H1 (cell line): ENCODE measurements around the gene SCG2. TPM values are rescaled to one million over a fixed set of nuclear protein-coding genes. Genes with fewer than 3 reads are reported as not detected.

Experiments used
- CTCF ChIA-PET: fragments of 300-600 bp; sonication (Branson Sonifier 250); formaldehyde crosslinking; loops from one replicate; lab custom pipeline; 2021; ENCODE audit not compliant: partially characterized antibody; lab: Charles Lee
- POLR2A ChIA-PET: fragments of 300-600 bp; sonication (Branson Sonifier 250); formaldehyde crosslinking; loops from one replicate; lab custom pipeline; 2021; ENCODE audit warnings: inconsistent platforms; ENCODE audit not compliant: partially characterized antibody; lab: Charles Lee
- DNase-seq, 2 experiments: peaks; one replicate each; pipeline versions ENCODE4 v3.0.0 to v3.0.0-alpha.2; 2010 to 2022; ENCODE audit warnings: low spot score in 2 of 2, low read depth in 1 of 2, mixed read lengths in 1 of 2
- FAIRE-seq: peaks from 2 replicates; lab custom pipeline; 2011; peaks lifted over from hg19 to GRCh38; lab: Jason Lieb, UNC
- H2AFZ ChIP-seq: 2 replicates; pipeline ENCODE4 v1.8.1; 2012; ENCODE audit warnings: low read length, inconsistent platforms
- H2AK5ac ChIP-seq: 2 replicates; pipeline ENCODE4 v1.6.1; 2013; ENCODE audit warnings: low read depth, low read length
- H2BK120ac ChIP-seq: replicated peaks from 2 replicates; pipeline ENCODE3; 2013; ENCODE audit warnings: low read depth, low read length, inconsistent platforms
- H2BK12ac ChIP-seq: 2 replicates; pipeline ENCODE4 v1.6.1; 2013; ENCODE audit warnings: low read depth, low read length
- H2BK15ac ChIP-seq: 2 replicates; pipeline ENCODE4 v1.6.1; 2013; ENCODE audit warnings: low read length
- H2BK20ac ChIP-seq: 2 replicates; pipeline ENCODE4 v1.6.1; 2013; ENCODE audit warnings: low read length
- H2BK5ac ChIP-seq: 2 replicates; pipeline ENCODE4 v1.6.1; 2013; ENCODE audit warnings: low read depth, low read length
- H3K14ac ChIP-seq: 2 replicates; pipeline ENCODE4 v1.6.1; 2013; ENCODE audit warnings: inconsistent platforms; ENCODE audit not compliant: insufficient read length
- H3K18ac ChIP-seq: 2 replicates; pipeline ENCODE4 v1.6.1; 2013; ENCODE audit warnings: low read length; ENCODE audit errors: extremely low read depth
- H3K23ac ChIP-seq: 2 replicates; pipeline ENCODE4 v1.6.1; 2013; ENCODE audit warnings: inconsistent platforms; ENCODE audit not compliant: insufficient read length
- H3K23me2 ChIP-seq: 2 replicates; pipeline ENCODE4 v1.6.1; 2013; ENCODE audit warnings: low read depth, low read length
- H3K27ac ChIP-seq: 2 replicates; pipeline ENCODE4 v1.6.1; 2011; ENCODE audit warnings: low read depth, low read length, inconsistent platforms
- H3K27me3 ChIP-seq, 4 experiments: replicated peaks in 1 of 4; 1 replicate in 1 of 4; 2 replicates in 3 of 4; pipeline versions ENCODE4 v1.6.1 to v1.8.1; 2011 to 2013; ENCODE audit warnings: low read length in 3 of 4, mild to moderate bottlenecking in 3 of 4, inconsistent platforms in 2 of 4, mixed read lengths in 2 of 4, moderate library complexity in 1 of 4; ENCODE audit not compliant: control insufficient read depth in 3 of 4, insufficient read depth in 3 of 4; ENCODE audit errors: extremely low read depth in 1 of 4
- H3K36me3 ChIP-seq, 4 experiments: 2 replicates each; pipeline versions ENCODE4 v1.6.1 to v1.8.1; 2011 to 2013; ENCODE audit warnings: mild to moderate bottlenecking in 4 of 4, low read length in 3 of 4, moderate library complexity in 2 of 4, control low read depth in 1 of 4, inconsistent platforms in 1 of 4; ENCODE audit not compliant: insufficient read depth in 4 of 4, control insufficient read depth in 2 of 4
- H3K4ac ChIP-seq: replicated peaks from 2 replicates; pipeline ENCODE3; 2013; ENCODE audit warnings: low read length, low read depth, mixed read lengths, inconsistent platforms; ENCODE audit not compliant: insufficient read length
- H3K4me1 ChIP-seq, 4 experiments: replicated peaks in 1 of 4; 1 replicate in 1 of 4; 2 replicates in 3 of 4; pipeline versions ENCODE4 v1.6.1 to v1.8.1; 2011 to 2013; ENCODE audit warnings: low read length in 3 of 4, inconsistent platforms in 2 of 4, mixed read lengths in 1 of 4; ENCODE audit not compliant: insufficient read depth in 4 of 4, control insufficient read depth in 3 of 4
- H3K4me2 ChIP-seq, 2 experiments: 2 replicates each; pipeline versions ENCODE4 v1.6.1 to v1.8.1; 2011 to 2013; ENCODE audit warnings: low read depth in 2 of 2, low read length in 2 of 2, control low read depth in 1 of 2, inconsistent platforms in 1 of 2, mild to moderate bottlenecking in 1 of 2; ENCODE audit not compliant: insufficient read depth in 1 of 2
- H3K4me3 ChIP-seq, 4 experiments: fragments of 200-600, 300-600 bp in 1 of 4; sonication (generic), shearing (Covaris generic), sonication (Bioruptor Twin) in 1 of 4; 2 replicates each; pipeline versions ENCODE4 v1.5.1 to v1.8.1; 2011 to 2016; ENCODE audit warnings: low read length in 4 of 4, low read depth in 3 of 4, control low read depth in 2 of 4, inconsistent platforms in 2 of 4, mild to moderate bottlenecking in 2 of 4, mixed read lengths in 1 of 4, moderate library complexity in 1 of 4; ENCODE audit not compliant: insufficient read depth in 2 of 4; ENCODE audit errors: extremely low read depth in 1 of 4
- H3K56ac ChIP-seq: replicated peaks from 2 replicates; pipeline ENCODE3; 2013; ENCODE audit warnings: low read depth, mild to moderate bottlenecking, mixed read lengths, low read length, inconsistent platforms; ENCODE audit not compliant: insufficient read length
- H3K79me1 ChIP-seq: 2 replicates; pipeline ENCODE4 v1.6.1; 2013; ENCODE audit warnings: low read depth, low read length, control low read depth
- H3K79me2 ChIP-seq, 2 experiments: 2 replicates each; pipeline versions ENCODE4 v1.6.1 to v1.8.1; 2012 to 2013; ENCODE audit warnings: low read length in 2 of 2, mild to moderate bottlenecking in 2 of 2, inconsistent platforms in 1 of 2; ENCODE audit not compliant: insufficient read depth in 2 of 2, control insufficient read depth in 1 of 2
- H3K9ac ChIP-seq, 4 experiments: replicated peaks in 1 of 4; 1 replicate in 1 of 4; 2 replicates in 3 of 4; pipeline versions ENCODE4 v1.6.1 to v1.8.1; 2011 to 2013; ENCODE audit warnings: low read depth in 3 of 4, low read length in 3 of 4, control low read depth in 2 of 4, mild to moderate bottlenecking in 2 of 4, moderate library complexity in 2 of 4, inconsistent platforms in 1 of 4; ENCODE audit errors: extremely low read depth in 1 of 4
- H3K9me3 ChIP-seq, 2 experiments: 2 replicates each; pipeline versions ENCODE4 v1.6.1 to v1.8.1; 2012 to 2013; ENCODE audit warnings: mild to moderate bottlenecking in 2 of 2, moderate library complexity in 2 of 2, control low read depth in 1 of 2, inconsistent platforms in 1 of 2, low read depth in 1 of 2, low read length in 1 of 2, mixed read lengths in 1 of 2; ENCODE audit not compliant: insufficient read depth in 2 of 2
- H4K20me1 ChIP-seq, 2 experiments: replicated peaks in 1 of 2; 2 replicates each; pipeline versions ENCODE3 to v1.8.1; 2011 to 2013; ENCODE audit warnings: inconsistent platforms in 2 of 2, low read length in 2 of 2, mild to moderate bottlenecking in 1 of 2; ENCODE audit not compliant: insufficient read depth in 2 of 2, control insufficient read depth in 1 of 2
- H4K5ac ChIP-seq: 2 replicates; pipeline ENCODE4 v1.6.1; 2013; ENCODE audit warnings: low read length, low read depth, mixed read lengths, inconsistent platforms; ENCODE audit not compliant: insufficient read length
- H4K8ac ChIP-seq: 2 replicates; pipeline ENCODE4 v1.8.0; 2013; ENCODE audit warnings: mild to moderate bottlenecking, moderate library complexity, low read length, inconsistent platforms; ENCODE audit not compliant: insufficient read depth; ENCODE audit errors: extremely low read depth
- H4K91ac ChIP-seq: replicated peaks from 2 replicates; pipeline ENCODE3; 2013; ENCODE audit warnings: low read length, mixed read lengths, inconsistent platforms; ENCODE audit not compliant: insufficient read length
- CEBPB ChIP-seq: IDR thresholded peaks from 2 replicates; pipeline ENCODE4 v1.6.1; 2012; ENCODE audit warnings: low read depth, low read length
- CREB1 ChIP-seq: IDR thresholded peaks from 2 replicates; pipeline ENCODE4 v1.6.1; 2012; ENCODE audit warnings: inconsistent platforms
- CTBP2 ChIP-seq: IDR thresholded peaks from 2 replicates; pipeline ENCODE4 v1.7.0; 2011; ENCODE audit warnings: borderline replicate concordance, mild to moderate bottlenecking, moderate library complexity, mixed read lengths, low read length; ENCODE audit not compliant: insufficient read depth, insufficient read length
- CTCF ChIP-seq, 3 experiments: IDR thresholded peaks; 1 replicate in 2 of 3; 2 replicates in 1 of 3; pipeline versions ENCODE4 v1.5.1 to v1.6.1; 2011; ENCODE audit warnings: low read length in 3 of 3, mild to moderate bottlenecking in 3 of 3, inconsistent platforms in 2 of 3, low read depth in 1 of 3, moderate library complexity in 1 of 3; ENCODE audit not compliant: insufficient read depth in 1 of 3; ENCODE audit errors: control extremely low read depth in 1 of 3
- EGR1 ChIP-seq: IDR thresholded peaks from 2 replicates; pipeline ENCODE4 v1.6.1; 2011; ENCODE audit warnings: low read depth, low read length, borderline replicate concordance
- EZH2 ChIP-seq: fragments of 200-600 bp; sonication (generic); IDR thresholded peaks from 2 replicates; pipeline ENCODE4 v1.7.1; 2012; ENCODE audit warnings: low read depth, mild to moderate bottlenecking, moderate library complexity, low read length, inconsistent platforms; ENCODE audit not compliant: severe bottlenecking
- MAFK ChIP-seq: IDR thresholded peaks from 2 replicates; pipeline ENCODE4 v1.6.1; 2012; ENCODE audit warnings: low read depth, mild to moderate bottlenecking, improper control_type of control experiment, low read length
- NRF1 ChIP-seq: IDR thresholded peaks from 2 replicates; pipeline ENCODE4 v1.6.1; 2011; ENCODE audit warnings: mild to moderate bottlenecking, low read depth, low read length, improper control_type of control experiment
- PHF8 ChIP-seq: fragments of 200-600 bp; sonication (generic); conservative IDR thresholded peaks from 2 replicates; pipeline ENCODE4 v1.7.1; 2012; ENCODE audit warnings: low read depth, mild to moderate bottlenecking, inconsistent platforms, low read length, moderate library complexity
- WGBS, 2 experiments: shearing (Covaris generic) in 1 of 2; methylation state at CpG; one replicate each; pipeline versions ENCODE4 v1.1.6 to v1.1.7; 2013 to 2015; ENCODE audit warnings: low lambda C conversion rate in 2 of 2, mixed read lengths in 2 of 2, inconsistent platforms in 1 of 2, low coverage in 1 of 2, missing lambda C conversion rate in 1 of 2; ENCODE audit not compliant: insufficient replicate concordance in 2 of 2, insufficient coverage in 1 of 2, insufficient read length in 1 of 2; ENCODE audit errors: extremely low coverage in 1 of 2, missing lambda C conversion rate in 1 of 2; 5-methylcytosine and 5-hydroxymethylcytosine counted together
- polyA plus RNA-seq, 7 experiments: library from polyadenylated mRNA; depleted of rRNA in 3 of 7; stranded (reverse) in 5 of 7; unstranded in 2 of 7; fragments of >200 nt in 5 of 7; fragments of 200-250 nt in 2 of 7; gene quantifications; 1 replicate in 5 of 7; 2 replicates in 1 of 7; 4 replicates in 1 of 7; pipeline versions ENCODE4 v1.2.1 to v1.2.3, GENCODE V29; 2011 to 2013; ENCODE audit warnings: missing spikeins in 2 of 7, mixed read lengths in 2 of 7
- total RNA-seq: library from RNA; stranded (reverse); fragmentation: NEBNext Ultra II Directional; extraction: Animal tissue kit (Norgen Biotek cat#: 25700); gene quantifications from 2 replicates; pipeline ENCODE4 v1.2.1, GENCODE V29; 2021
- TF ChIP-seq, protein P1 (sequence below): IDR thresholded peaks from 2 replicates; pipeline ENCODE4 v1.6.1; 2012; ENCODE audit warnings: inconsistent platforms

SCG2 gene
- total and polyA plus RNA-seq, 2 of the 8 experiments (the other 6 are each of a cell fraction or from before 2014, with no cell fraction given), result 0.54 to 1.0 TPM

DNA sequence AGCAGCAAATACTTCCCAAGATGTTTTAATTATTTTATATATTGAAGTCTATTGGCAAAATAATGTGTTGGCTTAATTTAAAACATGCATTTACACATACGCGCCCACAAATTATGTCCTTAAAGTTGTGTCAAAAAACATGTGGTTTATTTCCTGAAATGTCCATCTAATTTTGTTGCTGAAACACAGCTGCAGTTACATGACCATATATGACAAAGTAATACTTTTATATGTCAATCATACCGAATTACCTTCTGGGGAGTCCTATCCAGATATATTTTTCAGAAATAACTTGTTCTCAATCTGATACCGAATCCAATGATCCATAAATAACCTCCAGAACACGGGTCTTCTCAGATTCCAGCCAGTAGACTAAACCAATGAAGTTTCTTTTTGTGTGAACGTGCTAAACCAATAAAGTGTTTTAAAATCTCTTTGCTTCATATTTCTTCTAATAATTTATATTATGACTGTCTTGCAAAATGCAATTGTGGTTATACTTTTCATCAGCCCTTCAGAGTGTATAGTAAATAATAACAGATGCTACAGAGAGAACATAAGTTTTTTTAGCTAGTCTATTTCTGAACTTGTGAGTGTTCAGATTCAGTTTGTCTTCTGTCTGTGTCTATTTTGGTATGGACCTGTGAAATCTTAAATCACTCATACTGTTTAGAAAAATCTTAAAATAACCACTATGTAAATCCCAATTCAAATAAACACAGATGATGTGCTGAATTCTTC, 2.4 kb downstream of the SCG2 start:
- Histone ChIP-seq H3K27ac (no peak overlapping the region), H4K20me1 (no peaks in the 10 kb centered on the region), H3K23me2 (no peaks in the 10 kb centered on the region), H3K56ac (no peak overlapping the region), H3K4me3 (no peak overlapping the region), H3K4me1 (no peaks in the 10 kb centered on the region), H4K5ac (no peak overlapping the region), H2BK12ac (no peak overlapping the region), H4K8ac (no peak overlapping the region), H3K9ac (no peak overlapping the region), H3K79me1 (no peaks in the 10 kb centered on the region), H4K91ac (no peak overlapping the region), H3K27me3 (no peaks in the 10 kb centered on the region), H3K79me2 (no peaks in the 10 kb centered on the region), H3K23ac (no peak overlapping the region), H3K18ac (no peak overlapping the region), H3K36me3 (no peaks in the 10 kb centered on the region; a peak in 1 of 8 replicates), H3K4me2 (no peak overlapping the region), H3K9me3 (no peaks in the 10 kb centered on the region), H2BK15ac (no peak overlapping the region), H2BK120ac (no peak overlapping the region), H3K4ac (no peak overlapping the region), H2AK5ac (no peak overlapping the region), H2BK5ac (no peak overlapping the region), H3K14ac (no peak overlapping the region), H2BK20ac (no peak overlapping the region), H2AFZ (no peak overlapping the region)
- FAIRE-seq (no peak), DNase-seq (no peak)
- 93% methylated on average over 6 of the region's 6 CpGs; no CpG with 5 or more reads in 1 of the 2 experiments for WGBS, 2 experiments
- ChIA-PET POLR2A (no interaction called here), CTCF (interaction anchor here (0.8 to 1.3 kb wide), 3 partner anchors 8 to 139 kb away, joined by 3 read pairs; no protein-coding TSS in a partner anchor)
- no peak for TF ChIP-seq CREB1
- TF ChIP-seq EZH2, result no peak
- no peak for TF ChIP-seq NRF1
- no peak for TF ChIP-seq EGR1
- TF ChIP-seq PHF8, result no peak
- no peak for TF ChIP-seq CEBPB
- no peak for TF ChIP-seq CTBP2
- TF ChIP-seq, protein P1, sequence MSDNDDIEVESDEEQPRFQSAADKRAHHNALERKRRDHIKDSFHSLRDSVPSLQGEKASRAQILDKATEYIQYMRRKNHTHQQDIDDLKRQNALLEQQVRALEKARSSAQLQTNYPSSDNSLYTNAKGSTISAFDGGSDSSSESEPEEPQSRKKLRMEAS, result no peak
- no peak for TF ChIP-seq MAFK
- no peak for TF ChIP-seq CTCF (IDR thresholded peaks at IDR 0.05; ENCODE audit: control extremely low read depth in 1 of 3, insufficient read depth in 1 of 3, low read depth in 1 of 3, low read length in 3 of 3)
